ENCODE measurements around the gene RSL1D1.

GRCh38 chr16:11875721-11876120, 24.4 kb upstream of the RSL1D1 start:
- TF ChIP-seq POLR2A (IDR thresholded peaks at IDR 0.05) (no peak), CTCF (IDR thresholded peaks at IDR 0.05 in 4 of 5, conservative IDR thresholded peaks at IDR 0.05 in 1 of 5) (no peak)
